H1 (cell line): Measurements from ENCODE around the gene TRMT10B.

Source experiments
- CREB1 ChIP-seq: IDR thresholded peaks from 2 replicates; pipeline ENCODE4 v1.6.1; 2012; ENCODE audit warnings: inconsistent platforms
- CTCF ChIP-seq, 3 experiments: IDR thresholded peaks; 1 replicate in 2 of 3; 2 replicates in 1 of 3; pipeline versions ENCODE4 v1.5.1 to v1.6.1; 2011; ENCODE audit warnings: low read length in 3 of 3, mild to moderate bottlenecking in 3 of 3, inconsistent platforms in 2 of 3, low read depth in 1 of 3, moderate library complexity in 1 of 3; ENCODE audit not compliant: insufficient read depth in 1 of 3; ENCODE audit errors: control extremely low read depth in 1 of 3
- JUND ChIP-seq: IDR thresholded peaks from 2 replicates; pipeline ENCODE4 v1.6.1; 2011; ENCODE audit warnings: mild to moderate bottlenecking, improper control_type of control experiment, low read length
- POLR2AphosphoS5 ChIP-seq: IDR thresholded peaks from 2 replicates; pipeline ENCODE4 v1.6.1; 2011; ENCODE audit warnings: low read depth, low read length
- TF ChIP-seq, protein P1 (sequence below): IDR thresholded peaks from 2 replicates; pipeline ENCODE4 v1.6.1; 2012; ENCODE audit warnings: inconsistent platforms

- TF ChIP-seq JUND (no peak), CTCF (IDR thresholded peaks at IDR 0.05; ENCODE audit: control extremely low read depth in 1 of 3, insufficient read depth in 1 of 3, low read depth in 1 of 3, low read length in 3 of 3) (no peak), POLR2AphosphoS5 (no peak), CREB1 (no peak)
- TF ChIP-seq, protein P1, sequence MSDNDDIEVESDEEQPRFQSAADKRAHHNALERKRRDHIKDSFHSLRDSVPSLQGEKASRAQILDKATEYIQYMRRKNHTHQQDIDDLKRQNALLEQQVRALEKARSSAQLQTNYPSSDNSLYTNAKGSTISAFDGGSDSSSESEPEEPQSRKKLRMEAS = no peak
Measured at GRCh38 chr9:37752642-37753488, 740 bp upstream of the TRMT10B start.
